Smooth muscle cell (in vitro differentiated cells): ENCODE data around the gene LGALS7. TPM values are rescaled to one million over a fixed set of nuclear protein-coding genes. Genes with fewer than 3 reads are reported as not detected.

Experiments used
- DNase-seq: peaks from one replicate; lab custom pipeline; 2025; ENCODE audit not compliant: unreplicated experiment; lab: John Stamatoyannopoulos, UW
- H2AFZ ChIP-seq: fragments of 200-600 bp; sonication (generic); 2 replicates; pipeline ENCODE4 v1.6.0; 2016; ENCODE audit warnings: antibody characterized with exemption, low read depth, mild to moderate bottlenecking
- H3F3A ChIP-seq: fragments of 200-600 bp; sonication (generic); 2 replicates; pipeline ENCODE4 v1.6.0; 2017; ENCODE audit warnings: antibody characterized with exemption, low read depth
- H3K27ac ChIP-seq: fragments of 200-600 bp; sonication (generic); 2 replicates; pipeline ENCODE4 v1.5.1; 2016; ENCODE audit warnings: low read depth, mild to moderate bottlenecking
- H3K27me3 ChIP-seq: fragments of 200-600 bp; sonication (generic); 2 replicates; pipeline ENCODE4 v1.6.1; 2016; ENCODE audit warnings: low read depth, mild to moderate bottlenecking
- H3K36me3 ChIP-seq: fragments of 200-600 bp; sonication (generic); 2 replicates; pipeline ENCODE4 v1.5.1; 2016; ENCODE audit warnings: low read depth
- H3K4me1 ChIP-seq: fragments of 200-600 bp; sonication (generic); 2 replicates; pipeline ENCODE4 v1.5.1; 2016; ENCODE audit warnings: low read depth
- H3K4me2 ChIP-seq: fragments of 200-600 bp; sonication (generic); 2 replicates; pipeline ENCODE4 v1.6.0; 2016; ENCODE audit warnings: mild to moderate bottlenecking
- H3K4me3 ChIP-seq: fragments of 200-600 bp; sonication (generic); 2 replicates; pipeline ENCODE4 v1.5.1; 2016; ENCODE audit warnings: mild to moderate bottlenecking
- H3K79me2 ChIP-seq: fragments of 200-600 bp; sonication (generic); 2 replicates; pipeline ENCODE4 v1.6.0; 2016; ENCODE audit warnings: low read depth, mild to moderate bottlenecking
- H3K9ac ChIP-seq: fragments of 200-600 bp; sonication (generic); 2 replicates; pipeline ENCODE4 v1.6.0; 2016; ENCODE audit warnings: low read depth
- H3K9me3 ChIP-seq: fragments of 200-600 bp; sonication (generic); replicated peaks from 2 replicates; pipeline ENCODE4 v1.5.1; 2016; ENCODE audit warnings: low read depth
- H4K20me1 ChIP-seq: fragments of 200-600 bp; sonication (generic); 2 replicates; pipeline ENCODE4 v1.6.0; 2016; ENCODE audit warnings: low read depth
- CTCF ChIP-seq: fragments of 200-600 bp; sonication (generic); IDR thresholded peaks from 2 replicates; pipeline ENCODE4 v1.5.1; 2017; ENCODE audit warnings: borderline replicate concordance, mild to moderate bottlenecking, antibody characterized with exemption; ENCODE audit not compliant: insufficient read depth, poor library complexity, severe bottlenecking
- WGBS: methylation state at CpG from one replicate; pipeline ENCODE4 v1.1.7; 2016; ENCODE audit warnings: low lambda C conversion rate; 5-methylcytosine and 5-hydroxymethylcytosine counted together
- polyA plus RNA-seq: library from polyadenylated mRNA; unstranded; fragments of >200 nt; fragmentation: Nextera tagmentation; extraction: Ambion mirVana; gene quantifications from 2 replicates; pipeline ENCODE4 v1.2.1, GENCODE V29; 2016
- total RNA-seq: library from RNA; depleted of rRNA; stranded (reverse); fragments of >200 nt; gene quantifications from 2 replicates; pipeline ENCODE4 v1.2.3, GENCODE V29; 2014

LGALS7 gene
- total and polyA plus RNA-seq, 2 experiments from 2014 or later, result not detected

GRCh38 chr19:38728752-38729541 lies 44.4 kb downstream of the LGALS7 start:
- Histone ChIP-seq H3K27me3 (no peaks in the 10 kb centered on the region), H3K79me2 (no peaks in the 10 kb centered on the region), H2AFZ (no peak overlapping the region), H4K20me1 (peaks cover 15% of the 10 kb centered on the region), H3K4me2 (no peak overlapping the region), H3K27ac (peak overlapping the region; percentile 31), H3K36me3 (no peaks in the 10 kb centered on the region), H3K4me3 (no peak overlapping the region), H3K9ac (no peak overlapping the region), H3K4me1 (no peaks in the 10 kb centered on the region), H3K9me3 (no peaks in the 10 kb centered on the region), H3F3A (peaks cover 29% of the 10 kb centered on the region)
- TF ChIP-seq CTCF, result no peak
- 93% methylated on average over 33 of the region's 37 CpGs for WGBS
- DNase-seq, result no peak

GRCh38 chr19:38727868-38728660 lies 45.3 kb downstream of the LGALS7 start:
- Histone ChIP-seq H3K27me3 (no peaks in the 10 kb centered on the region), H3K4me3 (no peak overlapping the region), H3K36me3 (no peaks in the 10 kb centered on the region), H4K20me1 (peaks cover 16% of the 10 kb centered on the region), H3K79me2 (no peaks in the 10 kb centered on the region), H3K27ac (peak overlapping the region; percentile 31), H2AFZ (no peak overlapping the region), H3K4me1 (no peaks in the 10 kb centered on the region), H3K9ac (no peak overlapping the region), H3K4me2 (peak overlapping the region; percentile 31), H3K9me3 (no peaks in the 10 kb centered on the region), H3F3A (peaks cover 29% of the 10 kb centered on the region)
- WGBS, result 75% methylated on average over 27 of the region's 33 CpGs
- TF ChIP-seq CTCF, result no peak
- no peak for DNase-seq

- Histone ChIP-seq H3F3A (peaks cover 25% of the 10 kb centered on the region), H3K79me2 (no peaks in the 10 kb centered on the region), H3K4me1 (no peaks in the 10 kb centered on the region), H2AFZ (no peak overlapping the region), H3K9me3 (no peaks in the 10 kb centered on the region), H3K36me3 (no peaks in the 10 kb centered on the region), H3K4me2 (peak overlapping the region; percentile 31), H3K4me3 (no peak overlapping the region), H3K27ac (peak overlapping the region; percentile 24), H3K9ac (no peak overlapping the region), H3K27me3 (no peaks in the 10 kb centered on the region), H4K20me1 (peaks cover 23% of the 10 kb centered on the region)
- TF ChIP-seq CTCF, result no peak
- 90% methylated on average over 11 of the region's 17 CpGs for WGBS
- DNase-seq, result no peak
These were observed 45.9 kb downstream of the LGALS7 start for GRCh38 chr19:38727306-38727867.
